SK-MEL-5 (cell line): ENCODE results near the gene EZH1. TPM values are rescaled to one million over a fixed set of nuclear protein-coding genes. Genes with fewer than 3 reads are reported as not detected.
"Not testable (repeated sequence)": the region's sequence is repeated elsewhere in the genome, so short reads cannot be mapped to it uniquely, and the experiment has no call there.

Experiments
- DNase-seq: peaks from one replicate; pipeline ENCODE4 v3.0.0-alpha.2; 2016; ENCODE audit warnings: low read depth, low spot score
- in situ Hi-C: cut with HindIII; loops from 2 replicates; pipeline ENCODE4 v1.10.0; 2016; ENCODE audit warnings: low sequenced_read_pairs, high pct_unique_total_duplicates, low pct_unique_long_range_greater_than_20kb
- small RNA-seq, 2 experiments: library from RNA; depleted of rRNA; stranded (forward); fragments of <200 nt; gene quantifications; one replicate each; pipeline ENCODE3, GENCODE V24; 2014
- total RNA-seq: library from RNA; depleted of rRNA; stranded (reverse); fragments of >200 nt; shearing (Covaris generic); gene quantifications from 2 replicates; pipeline ENCODE4 v1.2.3, GENCODE V29; 2014; rRNA removed

The EZH1 gene
- total RNA-seq, 1 experiment from 2014 or later: 14.4 TPM

DNA sequence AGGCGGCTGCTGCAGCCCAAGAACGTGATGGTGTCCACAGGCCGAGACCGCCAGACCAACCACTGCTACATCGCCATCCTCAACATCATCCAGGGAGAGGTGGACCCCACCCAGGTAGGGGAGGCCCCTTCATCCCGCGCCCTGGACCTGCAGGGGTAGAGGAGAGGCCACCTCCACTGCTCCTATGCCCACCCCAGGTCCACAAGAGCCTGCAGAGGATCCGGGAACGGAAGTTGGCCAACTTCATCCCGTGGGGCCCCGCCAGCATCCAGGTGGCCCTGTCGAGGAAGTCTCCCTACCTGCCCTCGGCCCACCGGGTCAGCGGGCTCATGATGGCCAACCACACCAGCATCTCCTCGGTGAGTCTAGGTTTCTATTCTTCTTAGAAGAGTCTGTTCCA is 78.7 kb downstream of the EZH1 start:
- in situ Hi-C loops, DNase-seq: not testable (repeated sequence)

DNA sequence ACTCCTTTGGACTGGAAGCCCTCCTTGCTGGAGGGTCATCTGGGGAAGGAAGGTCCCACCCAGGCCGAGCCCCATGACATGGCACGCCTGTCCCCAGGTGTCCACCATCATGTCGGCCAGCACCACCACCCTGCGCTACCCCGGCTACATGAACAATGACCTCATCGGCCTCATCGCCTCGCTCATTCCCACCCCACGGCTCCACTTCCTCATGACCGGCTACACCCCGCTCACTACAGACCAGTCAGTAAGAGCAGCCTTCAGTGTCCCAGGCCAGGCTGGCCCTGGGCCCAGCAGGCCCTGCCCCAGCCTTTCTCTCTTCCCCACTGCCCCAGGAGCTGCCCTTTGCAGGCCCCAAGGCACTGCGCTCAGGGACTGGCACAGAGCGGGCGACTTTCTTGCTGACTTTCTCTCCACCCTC is 79.2 kb downstream of the EZH1 start:
- no peak for DNase-seq
- in situ Hi-C loops: no loop called here

DNA sequence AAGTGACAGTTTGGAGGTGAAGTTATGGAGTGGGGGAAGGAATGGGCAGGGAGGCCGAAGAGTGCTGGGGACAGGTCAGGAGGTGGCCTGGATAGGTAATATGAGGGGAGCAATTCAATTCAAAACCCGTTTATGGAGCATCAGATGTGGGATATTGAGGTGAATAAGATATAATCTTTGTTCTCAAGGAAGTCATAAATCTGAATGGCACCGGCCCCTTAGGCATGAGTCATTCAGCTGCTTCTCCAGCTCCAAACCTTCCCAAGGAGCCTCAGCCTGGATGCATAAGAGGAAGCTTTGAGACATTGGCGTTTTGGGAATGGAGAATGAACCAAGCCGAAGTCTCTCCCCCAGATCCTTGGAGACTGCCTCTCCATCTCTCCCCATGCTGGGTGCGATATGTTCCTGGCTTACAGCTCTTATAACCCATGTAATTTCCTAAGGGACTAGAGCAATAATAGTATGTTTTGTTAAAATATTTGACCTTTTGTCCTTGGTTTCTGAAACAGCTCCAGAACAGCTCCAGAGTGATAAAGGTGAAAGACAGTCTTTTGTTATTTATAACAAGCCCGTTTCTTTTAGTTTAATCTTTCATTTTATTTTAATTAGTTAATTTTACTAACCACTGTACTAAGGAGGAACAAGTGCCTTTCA is 84.0 kb downstream of the EZH1 start:
- no peak for DNase-seq
- in situ Hi-C loops: no loop called here

DNA sequence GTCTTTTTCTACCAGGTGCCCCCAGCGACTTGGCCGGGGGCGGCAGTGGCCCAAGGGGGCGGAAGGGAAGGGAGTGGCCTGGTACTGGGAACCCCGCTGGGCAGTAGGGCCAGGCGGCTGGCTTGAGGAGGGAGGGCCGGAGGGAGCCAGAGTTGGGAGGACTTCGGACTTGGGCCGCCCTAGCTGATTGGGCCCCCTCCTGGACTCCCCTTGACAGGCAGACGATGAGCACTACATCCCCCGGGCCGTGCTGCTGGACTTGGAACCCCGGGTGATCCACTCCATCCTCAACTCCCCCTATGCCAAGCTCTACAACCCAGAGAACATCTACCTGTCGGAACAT is 84.9 kb downstream of the EZH1 start:
- in situ Hi-C loops, DNase-seq: not testable (repeated sequence)

DNA sequence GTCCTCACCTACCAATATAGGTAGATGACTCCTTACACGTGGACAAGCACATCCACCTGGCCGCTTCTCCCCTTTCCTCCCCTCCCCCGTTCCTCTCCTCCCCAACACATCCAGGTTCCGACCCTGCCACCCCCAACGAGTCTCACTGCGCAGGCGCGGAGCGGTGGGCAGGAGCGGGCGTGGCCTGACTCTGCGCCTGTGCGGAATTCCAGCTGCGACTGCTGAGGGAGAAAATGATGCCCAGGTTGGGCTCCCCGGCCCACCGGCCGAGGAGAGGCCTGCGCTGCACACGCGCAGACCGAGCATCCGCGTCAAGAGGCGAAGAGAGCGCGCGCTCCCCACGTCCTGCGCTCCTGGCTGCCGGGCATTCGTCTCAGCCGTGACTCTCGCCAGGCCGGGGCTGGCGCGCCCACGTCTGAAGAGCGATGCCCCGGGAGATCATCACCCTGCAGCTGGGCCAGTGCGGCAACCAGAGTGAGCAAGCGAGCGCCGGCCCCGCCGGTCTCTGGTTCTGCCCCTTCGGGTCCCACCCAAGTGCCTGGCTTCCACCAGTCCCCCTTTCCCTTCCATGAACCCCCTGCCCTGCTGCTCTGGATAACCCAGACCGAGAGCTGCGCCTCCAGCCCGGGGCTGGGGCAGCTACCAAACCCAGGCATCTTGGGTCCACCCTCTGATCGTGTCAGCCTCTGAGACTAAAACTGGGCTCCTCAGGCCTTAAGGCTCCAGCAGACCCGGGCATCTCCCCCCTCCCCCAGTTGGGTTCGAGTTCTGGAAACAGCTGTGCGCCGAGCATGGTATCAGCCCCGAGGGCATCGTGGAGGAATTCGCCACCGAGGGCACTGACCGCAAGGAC is 85.5 kb downstream of the EZH1 start, which contains the start of gene TUBG2:
TSS of gene TUBG2 (plus strand) at position 206 of the 853 bp plus-strand sequence. CDS start at position 426, 220 bp downstream.
- in situ Hi-C loops: no loop called here
- peak; percentile 92 for DNase-seq

DNA sequence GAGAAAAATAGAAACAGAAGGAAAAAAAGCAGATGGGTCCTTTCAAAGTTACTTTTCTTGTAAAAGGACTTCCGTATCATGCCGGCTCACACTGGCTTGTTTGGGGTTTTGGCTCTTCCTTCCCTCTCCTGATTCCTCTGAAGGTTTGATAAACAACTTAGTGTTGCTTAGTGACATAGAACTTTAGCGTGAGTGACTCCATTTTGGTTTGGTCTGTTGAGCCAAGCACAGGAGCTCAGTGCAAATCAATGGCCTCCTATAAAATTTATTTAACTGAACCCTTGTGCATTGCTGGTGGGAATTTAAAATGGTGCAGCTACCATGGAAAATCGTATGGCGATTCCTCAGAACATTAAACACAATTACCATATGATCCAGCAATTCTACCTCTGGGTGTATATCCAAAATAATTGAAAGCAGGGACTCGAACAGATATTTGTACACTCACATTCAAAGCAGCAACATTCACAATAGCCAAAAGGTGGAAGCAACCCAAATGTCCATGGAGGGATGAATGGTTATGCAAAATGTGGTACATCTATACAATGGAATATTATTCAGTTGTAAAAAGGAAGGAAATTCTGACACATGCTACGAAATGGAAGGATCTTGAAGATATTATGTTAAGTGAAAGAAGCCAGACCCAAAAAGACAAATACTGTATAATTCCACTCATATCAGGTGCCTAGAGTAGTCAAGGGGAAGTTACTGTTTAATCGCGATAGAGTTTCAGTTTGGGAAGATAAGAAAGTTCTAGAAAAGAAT is 86.8 kb downstream of the EZH1 start:
- DNase-seq: no peak
- in situ Hi-C loops: no loop called here

DNA sequence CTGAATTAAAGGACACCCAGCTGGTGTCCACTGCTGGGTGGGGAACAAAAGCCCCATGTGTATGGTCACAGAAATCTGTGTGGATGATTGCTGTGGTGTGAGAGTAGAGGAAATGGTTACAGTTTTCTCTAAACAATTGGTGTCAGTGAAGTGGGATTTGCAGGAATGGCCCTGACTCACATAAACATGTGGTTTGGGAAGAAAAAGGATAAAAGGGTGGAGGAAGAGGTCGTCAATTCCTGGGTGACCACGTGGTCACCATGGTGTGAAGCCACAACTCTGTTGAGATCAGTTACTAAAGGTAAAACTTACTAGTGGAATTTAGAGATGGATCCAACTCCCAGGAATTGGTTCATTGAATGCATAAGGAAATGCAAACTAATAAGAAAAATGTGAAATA is 89.3 kb downstream of the EZH1 start:
- DNase-seq: no peak
- in situ Hi-C loops: no loop called here

DNA sequence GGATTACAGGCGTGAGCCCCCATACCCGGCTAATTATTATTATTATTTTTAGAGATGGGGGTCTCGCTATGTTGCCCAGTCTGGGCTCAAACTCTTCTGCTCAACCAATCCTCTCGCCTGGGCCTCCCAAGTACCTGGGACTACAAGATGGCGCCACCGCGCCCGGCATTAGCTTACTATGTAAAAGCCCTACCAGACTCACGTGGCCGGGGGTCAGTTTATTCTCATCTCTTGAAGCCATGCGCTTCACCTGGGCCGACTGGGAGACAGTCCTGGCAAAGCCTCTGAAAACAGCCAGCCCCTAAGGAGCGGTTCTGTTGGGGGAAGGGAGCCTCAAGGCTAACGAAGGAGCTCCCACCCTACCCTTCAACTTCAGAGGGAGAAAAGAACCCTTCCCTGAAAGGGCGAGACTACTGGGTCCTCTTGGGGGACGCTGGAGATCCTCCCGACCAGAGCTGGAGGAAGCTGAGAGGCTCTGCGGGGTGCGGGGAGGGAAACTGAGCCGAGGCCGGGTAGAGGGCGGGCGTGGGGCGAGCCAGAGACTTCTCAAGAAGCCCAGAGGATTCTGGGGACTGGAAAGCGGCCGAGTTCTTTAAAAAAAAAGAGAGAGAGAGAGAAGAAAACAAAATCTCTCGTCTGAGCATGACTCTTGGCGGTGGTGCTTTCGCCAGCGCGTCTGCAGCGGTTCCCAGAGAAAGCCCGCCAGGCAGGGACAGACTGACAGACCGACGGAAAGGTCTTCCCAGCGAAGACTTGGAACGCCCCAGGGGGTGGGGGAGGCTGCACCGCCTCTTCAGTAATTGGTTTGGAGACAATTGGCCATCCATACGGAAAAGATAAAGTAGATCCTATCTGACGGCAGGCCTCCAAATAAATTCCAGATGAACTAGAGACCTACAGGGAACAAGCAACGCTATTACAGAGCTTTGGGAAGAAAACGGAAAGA is 91.4 kb downstream of the EZH1 start:
- in situ Hi-C loops: no loop called here
- DNase-seq: peak; percentile 43

DNA sequence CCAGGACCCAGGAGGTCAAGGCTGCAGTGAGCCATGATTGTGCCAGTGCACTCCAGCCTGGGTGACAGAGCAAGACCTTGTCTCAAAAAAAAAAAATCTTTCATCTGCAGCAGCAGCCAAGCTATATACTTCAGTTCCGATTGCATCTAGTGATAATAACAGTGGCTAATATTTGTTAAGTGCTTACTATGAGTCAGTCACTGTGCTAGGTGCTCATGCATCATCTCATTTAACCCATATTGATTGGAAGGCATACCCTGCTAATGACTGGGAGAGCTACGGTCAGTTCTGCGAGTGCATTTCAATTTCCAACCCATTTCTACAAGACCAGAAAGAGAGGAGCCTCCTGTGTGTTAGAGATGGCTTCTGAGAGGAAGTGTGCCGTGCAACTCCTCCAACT is 93.4 kb downstream of the EZH1 start:
- no peak for DNase-seq
- in situ Hi-C loops: no loop called here

Small RNAs within 50 kb of the gene (small RNA-seq; reads per million reads assigned to genes)
- 0 reads per million in 2 experiments for gene HMGN2P15
- gene MIR6780A: 0 reads per million in 2 experiments

Other genes with a start within 250 kb of the EZH1 start
- 75.8 and 91.8 TPM in 2 replicates for gene NAGLU, start 208.8 kb downstream of the EZH1 start, total RNA-seq
- gene HSD17B1, start 192.1 kb downstream of the EZH1 start, total RNA-seq: 0.82 and 0.88 TPM in 2 replicates
- 23.6 and 27.6 TPM in 2 replicates for gene COASY, start 182.9 kb downstream of the EZH1 start, total RNA-seq
- gene MLX, start 177.9 kb downstream of the EZH1 start, total RNA-seq: 44.6 and 50.6 TPM in 2 replicates
- gene PSMC3IP, start 167.3 kb downstream of the EZH1 start, total RNA-seq: 8.0 and 8.5 TPM in 2 replicates
- 55.6 and 56.3 TPM in 2 replicates for gene RETREG3, start 135.7 kb downstream of the EZH1 start, total RNA-seq
- gene TUBG1, start 135.4 kb downstream of the EZH1 start, total RNA-seq: 51.7 and 52.1 TPM in 2 replicates
- 8.7 and 9.9 TPM in 2 replicates for gene TUBG2, start 85.8 kb downstream of the EZH1 start, total RNA-seq
- 10.1 and 11.1 TPM in 2 replicates for gene PLEKHH3, start 68.0 kb downstream of the EZH1 start, total RNA-seq
- 0.43 and 0.63 TPM in 2 replicates for gene CCR10, start 63.2 kb downstream of the EZH1 start, total RNA-seq
- gene CNTNAP1, start 62.5 kb downstream of the EZH1 start, total RNA-seq: 2.5 and 4.6 TPM in 2 replicates
- not detected in 2 replicates for gene RAMP2, start 16.2 kb upstream of the EZH1 start, total RNA-seq
- gene VPS25, start 28.4 kb upstream of the EZH1 start, total RNA-seq: 125 and 127 TPM in 2 replicates
- 0.21 and 0.53 TPM in 2 replicates for gene WNK4, start 35.6 kb upstream of the EZH1 start, total RNA-seq
- 123 and 145 TPM in 2 replicates for gene COA3, start 53.7 kb upstream of the EZH1 start, total RNA-seq
- gene CNTD1, start 53.8 kb upstream of the EZH1 start, total RNA-seq: 0.05 and 0.37 TPM in 2 replicates
- 149 and 159 TPM in 2 replicates for gene BECN1, start 79.2 kb upstream of the EZH1 start, total RNA-seq
- gene PSME3, start 88.4 kb upstream of the EZH1 start, total RNA-seq: 139 and 154 TPM in 2 replicates
- 0.26 and 0.69 TPM in 2 replicates for gene AOC2, start 99.5 kb upstream of the EZH1 start, total RNA-seq
- 0.26 TPM in 1 of 2 replicates, not detected in the other for gene AOC3, start 106.2 kb upstream of the EZH1 start, total RNA-seq
- not detected in 2 replicates for gene G6PC1, start 155.8 kb upstream of the EZH1 start, total RNA-seq
- 24.3 and 26.7 TPM in 2 replicates for gene AARSD1, start 219.4 kb upstream of the EZH1 start, total RNA-seq
- gene PTGES3L, start 235.0 kb upstream of the EZH1 start, total RNA-seq: 0.42 TPM in 1 of 2 replicates, not detected in the other
- 6.2 and 7.2 TPM in 2 replicates for gene RUNDC1, start 235.5 kb upstream of the EZH1 start, total RNA-seq